ENCODE measurements around the gene ZNF341. TPM values are rescaled to one million over a fixed set of nuclear protein-coding genes. Genes with fewer than 3 reads are reported as not detected.

ZNF341 gene
- total and polyA plus RNA-seq, 2 of the 8 experiments (the other 6 are each of a cell fraction or from before 2014, with no cell fraction given), result 5.8 to 6.4 TPM

DNA sequence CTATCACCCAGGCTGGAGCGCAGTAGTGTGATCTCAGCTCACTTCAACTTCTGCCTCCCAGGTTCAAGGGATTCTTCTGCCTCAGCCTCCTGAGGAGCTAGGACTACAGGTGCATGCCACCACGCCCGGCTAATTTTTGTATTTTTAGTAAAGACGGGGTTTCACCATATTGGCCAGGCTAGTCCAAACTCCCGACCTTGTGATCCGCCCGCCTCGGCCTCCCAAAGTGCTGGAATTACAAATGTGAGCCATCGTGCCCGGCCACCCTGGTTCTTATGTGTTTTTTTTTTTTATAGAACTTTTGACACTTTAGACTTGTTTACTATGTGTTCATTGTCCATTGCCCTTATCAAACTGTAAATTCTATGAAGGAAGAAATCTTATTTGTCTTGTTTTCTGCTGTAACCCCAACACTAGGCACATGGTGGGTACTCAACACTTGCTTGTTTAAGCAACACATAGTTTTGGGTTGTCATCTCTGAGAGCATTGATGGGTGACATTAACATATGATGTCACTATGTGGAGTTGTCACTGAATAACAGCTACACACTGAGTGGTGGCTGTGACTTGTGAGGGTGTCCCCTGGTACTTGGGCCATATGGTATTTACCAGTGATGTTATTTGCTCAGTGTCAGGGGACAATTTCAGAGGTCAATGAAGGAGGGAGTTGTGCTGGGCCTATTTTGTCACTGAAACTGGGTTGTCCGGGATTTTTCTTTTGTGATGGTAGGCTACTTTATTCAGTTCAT is 10.2 kb upstream of the ZNF341 start:
- H3K9me3 ChIP-seq (ENCODE audit: insufficient read depth in 2 of 2, low read depth in 1 of 2, low read length in 1 of 2), result no peaks in the 10 kb centered on the region
- H2AFZ ChIP-seq (ENCODE audit: low read length), result no peak overlapping the region
- H3K79me2 ChIP-seq (ENCODE audit: control insufficient read depth in 1 of 2, insufficient read depth in 2 of 2, low read length in 2 of 2), result no peaks in the 10 kb centered on the region
- H3K4me2 ChIP-seq (ENCODE audit: insufficient read depth in 1 of 2, low read depth in 2 of 2, low read length in 2 of 2), result no peak overlapping the region; a peak in 1 of 4 replicates
- no peak overlapping the region for H2BK20ac ChIP-seq (ENCODE audit: low read length)
- H2BK12ac ChIP-seq (ENCODE audit: low read depth, low read length), result no peak overlapping the region
- no peaks in the 10 kb centered on the region for H3K36me3 ChIP-seq (ENCODE audit: control insufficient read depth in 2 of 4, insufficient read depth in 4 of 4, low read length in 3 of 4)
- no peak overlapping the region for H2BK15ac ChIP-seq (ENCODE audit: low read length)
- H2AK5ac ChIP-seq (ENCODE audit: low read depth, low read length), result no peak overlapping the region
- no peak overlapping the region for H4K5ac ChIP-seq (ENCODE audit: insufficient read length, low read depth, low read length)
- no peak overlapping the region for H3K4me3 ChIP-seq (ENCODE audit: extremely low read depth in 1 of 4, insufficient read depth in 2 of 4, low read depth in 3 of 4, low read length in 4 of 4)
- H3K27me3 ChIP-seq (replicated peaks in 1 of 4; ENCODE audit: control insufficient read depth in 3 of 4, extremely low read depth in 1 of 4, insufficient read depth in 3 of 4, low read length in 3 of 4), result no peaks in the 10 kb centered on the region
- H4K8ac ChIP-seq (ENCODE audit: extremely low read depth, insufficient read depth, low read length), result no peak overlapping the region
- H3K4me1 ChIP-seq (replicated peaks in 1 of 4; ENCODE audit: control insufficient read depth in 3 of 4, insufficient read depth in 4 of 4, low read length in 3 of 4), result no peaks in the 10 kb centered on the region; a peak in 1 of 7 replicates
- CTCF ChIA-PET (ENCODE audit: partially characterized antibody), result interaction anchor here (0.6 to 1.1 kb wide), 3 partner anchors 36 to 302 kb away, joined by 3 to 4 read pairs (median 3); no protein-coding TSS in a partner anchor
- no peak overlapping the region for H3K9ac ChIP-seq (replicated peaks in 1 of 4; ENCODE audit: extremely low read depth in 1 of 4, low read depth in 3 of 4, low read length in 3 of 4)
- H3K23me2 ChIP-seq (ENCODE audit: low read depth, low read length), result peaks cover 6% of the 10 kb centered on the region
- no peak overlapping the region for H3K4ac ChIP-seq (replicated peaks; ENCODE audit: insufficient read length, low read depth, low read length)
- no peak overlapping the region; the same call in 1 of the 2 replicates for H2BK5ac ChIP-seq (ENCODE audit: low read depth, low read length)
- H3K14ac ChIP-seq (ENCODE audit: insufficient read length), result no peak overlapping the region
- WGBS, 2 experiments (ENCODE audit: extremely low coverage in 1 of 2, insufficient coverage in 1 of 2, insufficient read length in 1 of 2, insufficient replicate concordance in 2 of 2, low coverage in 1 of 2, low lambda C conversion rate in 2 of 2, missing lambda C conversion rate in 1 of 2), result 93% methylated on average over 11 of the region's 11 CpGs; no CpG with 5 or more reads in 1 of the 2 experiments
- no peak for FAIRE-seq
- H4K20me1 ChIP-seq (replicated peaks in 1 of 2; ENCODE audit: control insufficient read depth in 1 of 2, insufficient read depth in 2 of 2, low read length in 2 of 2), result no peaks in the 10 kb centered on the region
- H3K79me1 ChIP-seq (ENCODE audit: low read depth, low read length), result no peaks in the 10 kb centered on the region
- POLR2A ChIA-PET (ENCODE audit: partially characterized antibody), result interaction anchor here (0.8 kb wide), 1 partner anchor 86 kb away, joined by 3 read pairs; no protein-coding TSS in a partner anchor
- no peak overlapping the region for H2BK120ac ChIP-seq (replicated peaks; ENCODE audit: low read depth, low read length)
- DNase-seq (ENCODE audit: low read depth in 1 of 2, low spot score in 2 of 2), result no peak
- no peak overlapping the region for H3K23ac ChIP-seq (ENCODE audit: insufficient read length)
- no peak overlapping the region for H4K91ac ChIP-seq (replicated peaks; ENCODE audit: insufficient read length, low read length)
- H3K27ac ChIP-seq (ENCODE audit: low read depth, low read length), result no peak overlapping the region
- no peak overlapping the region for H3K56ac ChIP-seq (replicated peaks; ENCODE audit: insufficient read length, low read depth, low read length)
- H3K18ac ChIP-seq (ENCODE audit: extremely low read depth, low read length), result no peak overlapping the region
- TF ChIP-seq NRF1 (IDR thresholded peaks at IDR 0.05; ENCODE audit: low read depth, low read length) (no peak), TCF12 (IDR thresholded peaks at IDR 0.05; ENCODE audit: low read depth, low read length) (no peak), SAP30 (IDR thresholded peaks at IDR 0.05; ENCODE audit: insufficient read depth, insufficient replicate concordance, low read length) (no peak), NANOG (IDR thresholded peaks at IDR 0.05; ENCODE audit: insufficient read depth, low read depth, low read length, poor library complexity, severe bottlenecking) (no peak), HDAC2 (IDR thresholded peaks at IDR 0.05; ENCODE audit: borderline replicate concordance in 1 of 2, low read depth in 2 of 2, low read length in 2 of 2) (no peak), JUN (IDR thresholded peaks at IDR 0.05; ENCODE audit: low read depth, low read length) (no peak), SIRT6 (IDR thresholded peaks at IDR 0.05; ENCODE audit: low read length) (no peak), SP4 (IDR thresholded peaks at IDR 0.05; ENCODE audit: low read length) (no peak), JUND (IDR thresholded peaks at IDR 0.05; ENCODE audit: low read length) (no peak)
- TF ChIP-seq, protein P1, sequence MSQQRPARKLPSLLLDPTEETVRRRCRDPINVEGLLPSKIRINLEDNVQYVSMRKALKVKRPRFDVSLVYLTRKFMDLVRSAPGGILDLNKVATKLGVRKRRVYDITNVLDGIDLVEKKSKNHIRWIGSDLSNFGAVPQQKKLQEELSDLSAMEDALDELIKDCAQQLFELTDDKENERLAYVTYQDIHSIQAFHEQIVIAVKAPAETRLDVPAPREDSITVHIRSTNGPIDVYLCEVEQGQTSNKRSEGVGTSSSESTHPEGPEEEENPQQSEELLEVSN (IDR thresholded peaks at IDR 0.05), result no peak
- TF ChIP-seq, protein P2, sequence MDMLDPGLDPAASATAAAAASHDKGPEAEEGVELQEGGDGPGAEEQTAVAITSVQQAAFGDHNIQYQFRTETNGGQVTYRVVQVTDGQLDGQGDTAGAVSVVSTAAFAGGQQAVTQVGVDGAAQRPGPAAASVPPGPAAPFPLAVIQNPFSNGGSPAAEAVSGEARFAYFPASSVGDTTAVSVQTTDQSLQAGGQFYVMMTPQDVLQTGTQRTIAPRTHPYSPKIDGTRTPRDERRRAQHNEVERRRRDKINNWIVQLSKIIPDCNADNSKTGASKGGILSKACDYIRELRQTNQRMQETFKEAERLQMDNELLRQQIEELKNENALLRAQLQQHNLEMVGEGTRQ (IDR thresholded peaks at IDR 0.05; ENCODE audit: low read length), result no peak

Measured in H1 (cell line).